Bronchial smooth muscle cell (primary cell): Measurements from ENCODE around the gene GLCCI1. TPM values are rescaled to one million over a fixed set of nuclear protein-coding genes. Genes with fewer than 3 reads are reported as not detected.

Experiments
- total RNA-seq: library from RNA; depleted of rRNA; stranded (reverse); fragments of >200 nt; gene quantifications from 2 replicates; pipeline ENCODE4 v1.2.1, GENCODE V29; 2014

Gene GLCCI1
- total RNA-seq: 4.1 and 13.8 TPM in 2 replicates

GRCh38 chr7:7968544-7969305 is at the start of gene GLCCI1:
GLCCI1 (plus strand) TSS chr7:7968796; CDS start chr7:7969351, 555 bp downstream.

